ENCODE measurements around the gene KLHL35. TPM values are rescaled to one million over a fixed set of nuclear protein-coding genes. Genes with fewer than 3 reads are reported as not detected.
A peak's percentile ranks its signal among the peaks of the same experiment; 100 is the strongest.
"Not testable (repeated sequence)": the region's sequence is repeated elsewhere in the genome, so short reads cannot be mapped to it uniquely, and the experiment has no call there.

KLHL35 gene
- polyA plus RNA-seq, 4 donors = 0.48 to 1.6 (median 0.82) TPM

DNA sequence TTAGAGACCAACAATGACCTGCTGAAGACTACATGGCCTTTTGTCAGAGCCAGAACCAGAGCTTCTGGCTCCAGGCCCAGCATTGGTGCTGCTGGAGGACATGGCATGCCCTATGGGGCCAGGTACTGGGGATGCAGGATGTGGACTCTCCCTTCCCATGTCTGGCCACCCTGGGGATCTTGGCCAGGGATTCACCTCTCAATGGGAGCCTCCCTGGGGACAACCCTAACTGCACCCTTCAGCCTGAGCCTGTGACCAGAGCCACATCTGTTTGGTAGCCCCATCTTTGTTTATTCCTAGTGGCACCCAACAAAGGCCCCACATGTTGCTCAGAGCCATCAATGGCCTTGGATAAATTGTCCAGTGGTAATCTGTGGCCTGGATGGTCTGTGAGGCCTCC is 5.8 kb downstream of the KLHL35 start:
- DNase-seq (ENCODE audit: low read depth in 4 of 4, low spot score in 2 of 4) = no peak

DNA sequence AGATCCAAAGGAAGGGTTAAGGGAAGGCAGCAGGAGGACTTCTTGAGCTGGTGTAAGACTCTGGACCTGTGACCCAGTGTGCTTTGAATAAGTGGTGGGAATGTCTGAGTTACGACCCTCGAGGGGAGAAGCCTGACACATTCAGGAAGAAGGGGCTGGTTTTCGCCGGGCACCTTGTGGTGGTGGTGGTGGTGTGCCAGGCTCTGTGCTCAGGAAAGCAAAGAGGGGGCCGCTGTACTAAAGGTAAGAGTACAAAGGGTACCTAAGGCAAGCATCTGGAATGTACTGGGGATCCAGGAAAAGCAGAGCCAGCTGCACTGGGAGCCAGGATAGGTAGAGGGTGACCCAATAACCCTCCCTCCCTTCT is 6.3 kb downstream of the KLHL35 start:
- no peak for DNase-seq (ENCODE audit: low read depth in 4 of 4, low spot score in 2 of 4)

DNA sequence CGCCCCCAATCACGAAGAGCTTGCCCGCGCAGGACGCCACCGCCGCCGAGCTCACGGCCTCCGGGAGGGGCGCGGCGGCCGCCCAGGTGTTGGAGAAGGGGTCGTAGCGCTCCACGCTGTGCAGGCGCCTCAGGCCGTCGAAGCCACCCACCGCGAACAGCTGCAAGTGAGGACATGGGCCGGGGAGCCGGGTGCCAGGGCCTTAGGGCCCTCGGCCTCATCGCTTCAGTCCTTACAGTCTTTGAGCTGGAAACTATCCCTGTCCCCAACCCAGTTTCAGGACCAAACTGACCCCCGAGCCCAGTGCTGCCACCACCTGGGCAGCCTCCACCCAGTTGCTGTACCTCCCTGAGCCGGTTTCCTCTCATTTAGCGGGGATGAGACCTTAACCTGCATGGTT is 7.6 kb downstream of the KLHL35 start:
- DNase-seq (ENCODE audit: low read depth in 4 of 4, low spot score in 2 of 4) = no peak

DNA sequence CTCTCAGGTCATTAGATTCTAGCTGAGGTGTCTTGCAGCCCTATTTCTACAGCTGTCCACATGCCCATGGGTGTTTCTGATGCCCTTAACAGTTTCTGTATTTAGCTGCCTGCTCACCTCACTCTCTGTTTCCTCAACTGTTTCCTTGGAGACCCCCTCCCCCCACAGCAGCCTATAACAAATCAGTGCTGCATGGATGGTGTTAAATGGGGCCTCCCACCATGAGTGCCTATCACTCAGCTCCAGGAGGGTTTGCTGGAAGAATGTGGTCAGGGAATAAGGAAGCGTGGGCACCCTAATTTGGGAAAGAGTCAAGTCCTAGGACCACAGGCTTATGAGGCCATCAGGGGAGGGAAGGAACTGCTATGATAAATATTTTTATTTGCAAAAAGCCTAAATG is 8.6 kb downstream of the KLHL35 start:
- no peak for DNase-seq (ENCODE audit: low read depth in 4 of 4, low spot score in 2 of 4)

DNA sequence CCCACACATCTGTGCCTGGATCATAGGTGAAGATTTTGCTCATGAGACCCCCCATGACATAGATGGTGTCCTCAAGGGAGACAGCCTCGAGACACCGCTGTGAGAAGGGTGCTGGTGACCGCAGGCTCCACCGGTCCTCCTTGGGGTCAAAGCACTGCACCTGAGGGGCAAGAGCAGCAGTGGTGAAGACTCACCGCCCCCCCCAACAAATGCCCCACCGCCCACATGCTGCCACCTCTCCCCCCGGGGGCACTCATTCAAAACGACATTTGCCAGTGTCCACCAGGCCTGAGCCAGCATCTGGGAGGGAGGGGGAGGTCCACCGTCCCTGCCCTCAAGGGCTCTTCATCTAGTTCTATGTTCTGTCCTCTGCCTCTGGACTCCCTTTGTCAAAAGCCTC is 9.3 kb downstream of the KLHL35 start:
- no peak for DNase-seq (ENCODE audit: low read depth in 4 of 4, low spot score in 2 of 4)

DNA sequence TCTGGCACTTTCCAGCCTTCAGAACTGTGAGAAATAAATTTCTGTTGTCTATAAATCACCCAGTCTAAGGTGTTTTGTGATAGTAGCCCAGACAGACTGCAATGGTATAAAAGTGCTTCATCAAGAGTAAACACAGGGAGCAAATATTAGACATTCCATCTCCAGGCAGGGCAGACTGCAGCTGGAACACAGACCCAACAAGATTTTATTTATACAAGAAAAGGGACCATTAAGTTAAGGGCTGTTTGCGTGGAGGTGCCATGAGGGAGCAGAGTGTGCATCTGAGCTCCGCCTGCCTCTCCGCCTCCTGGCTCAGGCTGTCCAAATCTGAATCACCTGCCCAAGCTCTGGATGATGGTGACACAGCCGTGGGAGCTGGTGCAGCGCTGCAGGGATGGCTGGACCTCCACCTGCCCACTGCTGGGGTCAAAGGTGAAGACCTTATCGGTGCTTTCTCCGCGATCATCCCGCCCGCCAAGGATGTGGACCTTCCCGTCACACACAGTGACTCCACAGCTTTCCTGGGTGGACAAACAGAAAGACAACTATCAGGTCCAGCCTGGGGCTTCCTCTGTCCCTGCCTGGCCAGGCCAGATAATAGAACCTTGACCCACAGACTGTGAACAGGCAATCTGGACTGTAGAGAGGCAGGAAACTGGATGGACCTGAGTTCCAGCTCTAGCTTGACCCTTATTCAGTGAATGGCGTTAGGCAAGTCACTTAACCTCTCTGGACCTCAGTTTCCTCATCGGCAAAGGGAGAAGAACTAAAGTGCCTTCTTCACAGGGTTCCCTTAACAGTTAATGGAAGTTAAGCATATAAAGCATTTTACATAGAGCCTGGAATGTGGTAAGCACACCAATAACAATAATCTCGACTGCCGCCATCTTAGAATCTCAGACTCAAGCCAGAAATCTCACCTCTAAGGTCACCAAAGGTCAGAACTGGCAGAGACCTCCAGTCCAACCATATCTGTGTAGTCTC is 10.5 kb downstream of the KLHL35 start:
- DNase-seq (ENCODE audit: low read depth in 4 of 4, low spot score in 2 of 4) = no peak

DNA sequence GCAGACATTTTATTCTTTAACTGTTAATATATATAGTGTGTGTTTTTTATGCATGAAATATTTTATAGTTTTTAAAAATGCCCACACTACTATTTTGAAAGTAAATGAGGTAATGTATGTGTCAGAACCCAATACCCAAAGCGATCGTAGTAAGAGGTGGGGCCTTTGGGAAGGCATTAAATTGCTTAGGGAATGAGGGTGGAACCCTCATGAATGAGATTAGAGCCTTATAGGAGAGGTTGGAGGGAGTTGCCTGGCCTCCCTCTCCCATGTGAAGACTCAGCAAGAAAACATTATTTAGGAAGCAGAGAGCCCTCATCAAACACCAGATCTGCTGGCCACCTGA is 11.1 kb downstream of the KLHL35 start:
- DNase-seq (ENCODE audit: low read depth in 4 of 4, low spot score in 2 of 4) = no peak

DNA sequence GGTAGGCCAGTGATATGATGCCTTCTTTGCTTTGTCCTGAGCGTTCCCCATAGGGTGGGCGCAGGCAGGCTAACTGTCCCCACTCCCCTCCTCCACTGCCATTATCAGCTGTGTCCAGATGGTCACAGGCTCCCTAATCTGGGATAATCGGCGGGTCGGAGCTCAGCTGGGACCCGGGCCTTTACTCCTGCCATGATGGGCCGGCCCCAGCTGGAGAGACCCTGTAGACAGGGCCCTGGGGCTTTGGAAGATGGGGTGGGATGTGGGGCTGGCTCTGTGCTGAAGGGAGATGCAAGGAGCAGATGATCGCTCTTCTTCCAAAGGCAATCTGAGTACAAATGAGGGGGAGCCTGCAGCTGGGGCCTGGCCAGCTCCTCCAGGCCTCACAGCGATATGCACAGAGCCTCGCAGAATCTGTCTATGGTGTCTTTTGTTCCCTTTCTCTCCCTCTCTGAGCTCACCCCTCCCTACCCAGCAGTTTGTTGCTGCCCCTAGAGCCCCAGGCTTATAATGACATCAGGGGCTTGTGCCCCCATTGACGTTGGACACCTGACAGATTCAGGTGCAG is 11.9 kb downstream of the KLHL35 start:
- no peak for DNase-seq (ENCODE audit: low read depth in 4 of 4, low spot score in 2 of 4)

DNA sequence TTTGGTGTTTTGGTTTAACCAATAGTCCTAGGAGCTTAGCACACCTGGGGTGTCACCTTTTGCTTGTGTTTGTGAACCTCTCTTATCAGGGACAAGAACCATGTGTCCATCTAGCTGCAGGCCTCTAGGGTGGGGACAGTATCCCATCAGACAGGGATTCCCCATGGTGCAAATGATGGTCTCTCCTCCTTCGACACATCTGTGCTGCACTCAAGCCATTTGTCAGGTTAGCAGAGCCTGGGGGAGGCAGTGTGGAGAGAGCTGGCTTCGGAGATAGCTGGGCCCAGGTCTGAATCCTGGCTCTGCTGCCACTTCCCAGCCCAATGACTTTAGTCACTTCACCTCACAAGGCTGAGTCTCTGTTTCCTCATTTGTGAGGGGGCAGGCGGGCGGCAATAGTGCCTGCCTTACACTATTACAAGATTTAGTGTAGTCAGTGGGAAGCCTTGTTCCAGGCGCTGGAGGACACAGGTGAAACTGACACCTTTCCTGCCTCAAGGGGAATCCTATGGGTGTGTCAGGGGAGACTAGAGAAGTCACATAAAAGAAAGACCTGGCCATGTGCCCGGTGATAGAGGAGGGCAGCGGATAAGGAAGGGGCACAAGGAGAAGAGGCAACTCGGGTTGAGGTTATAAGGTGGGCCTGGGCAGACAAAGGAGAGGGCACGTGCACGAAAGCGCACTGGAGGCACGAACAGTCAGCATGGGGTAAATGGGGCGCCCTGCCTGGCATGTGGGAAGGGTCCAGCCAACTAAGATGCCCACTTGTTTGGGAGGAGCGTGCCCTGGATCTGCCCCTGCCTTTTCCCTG is 12.6 kb downstream of the KLHL35 start:
- DNase-seq (ENCODE audit: low read depth in 4 of 4, low spot score in 2 of 4) = no peak

DNA sequence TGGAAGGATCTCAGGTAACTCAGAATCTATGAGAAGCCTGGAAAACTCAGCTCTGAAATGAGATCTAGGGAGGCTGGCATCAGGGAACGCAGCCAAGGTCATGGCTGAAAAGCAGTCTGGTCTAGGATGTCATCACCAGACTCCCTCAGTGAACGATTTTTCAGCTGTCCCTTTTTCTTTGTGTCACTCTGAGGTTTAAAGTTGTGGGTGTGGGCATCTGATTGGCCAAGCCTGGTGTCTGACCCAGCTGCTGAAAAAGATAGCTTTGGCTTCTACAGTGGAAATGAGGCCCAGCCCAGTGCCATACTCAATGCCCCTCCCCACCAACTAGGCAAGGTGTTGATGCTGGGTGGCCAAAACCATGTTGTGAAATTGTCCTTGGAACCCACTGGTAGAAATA is 19.1 kb downstream of the KLHL35 start:
- DNase-seq (ENCODE audit: low read depth in 4 of 4, low spot score in 2 of 4) = no peak

DNA sequence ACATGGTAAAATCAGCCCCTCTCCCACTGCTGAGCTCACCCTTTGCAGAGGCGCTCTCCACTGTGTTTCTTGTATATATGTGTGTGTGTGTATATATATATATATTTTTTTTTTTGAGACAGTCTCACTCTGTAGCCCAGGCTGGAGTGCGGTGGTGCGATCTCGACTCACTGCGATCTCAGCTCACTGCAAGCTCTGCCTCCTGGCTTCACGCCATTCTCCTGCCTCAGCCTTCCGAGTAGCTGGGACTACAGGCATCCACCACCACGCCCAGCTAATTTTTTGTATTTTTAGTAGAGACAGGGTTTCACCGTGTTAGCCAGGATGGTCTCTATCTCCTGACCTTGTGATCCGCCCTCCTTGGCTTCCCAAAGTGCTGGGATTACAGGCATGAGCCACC is 19.9 kb downstream of the KLHL35 start:
- not testable (repeated sequence) for DNase-seq (ENCODE audit: low read depth in 4 of 4, low spot score in 2 of 4)

DNA sequence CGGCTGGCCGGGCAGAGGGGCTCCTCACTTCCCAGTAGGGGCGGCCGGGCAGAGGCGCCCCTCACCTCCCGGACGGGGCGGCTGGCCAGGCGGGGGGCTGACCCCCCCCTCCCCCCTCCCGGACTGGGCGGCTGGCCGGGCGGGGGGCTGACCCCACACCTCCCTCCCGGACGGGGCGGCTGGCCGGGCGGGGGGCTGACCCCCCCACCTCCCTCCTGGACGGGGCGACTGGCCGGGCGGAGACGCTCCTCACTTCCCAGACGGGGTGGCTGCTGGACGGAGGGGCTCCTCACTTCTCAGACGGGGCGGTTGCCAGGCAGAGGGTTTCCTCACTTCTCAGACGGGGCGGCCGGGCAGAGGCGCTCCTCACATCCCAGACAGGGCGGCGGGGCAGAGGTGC is 23.0 kb downstream of the KLHL35 start:
- DNase-seq (ENCODE audit: low read depth in 4 of 4, low spot score in 2 of 4) = not testable (repeated sequence)

DNA sequence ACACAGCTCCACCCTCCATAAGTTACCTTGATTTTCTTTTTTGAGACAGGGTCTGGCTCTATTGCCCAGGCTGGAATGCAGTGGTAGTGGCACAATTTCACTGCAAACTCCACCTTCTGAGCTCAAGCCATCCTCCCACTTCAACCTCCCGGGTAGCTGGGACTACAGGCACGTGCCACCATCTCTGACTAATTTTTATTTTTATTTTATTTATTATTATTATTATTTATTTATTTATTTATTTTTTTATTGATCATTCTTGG is 24.1 kb downstream of the KLHL35 start:
- no peak for DNase-seq (ENCODE audit: low read depth in 4 of 4, low spot score in 2 of 4)

DNA sequence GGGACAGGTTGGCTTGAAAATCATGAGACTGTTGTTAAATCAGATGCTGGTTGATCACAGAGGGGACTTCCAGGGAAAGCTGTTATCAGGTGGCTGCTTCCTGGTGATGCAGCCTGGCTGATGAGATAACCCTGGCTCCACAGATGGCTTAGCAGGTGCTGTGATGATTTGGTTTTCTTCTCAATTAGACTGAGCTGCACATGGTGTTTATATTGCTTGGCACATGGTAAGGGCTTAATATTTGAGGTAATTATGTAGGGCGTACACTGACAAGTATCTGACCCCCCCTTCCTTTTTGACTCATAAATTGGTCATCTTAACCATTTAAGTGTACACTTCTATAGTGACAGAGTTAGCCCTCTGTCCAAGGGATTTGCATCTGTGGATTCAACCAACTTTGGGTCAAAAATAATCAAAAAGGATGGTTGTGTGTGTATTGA is 26.6 kb downstream of the KLHL35 start:
- DNase-seq (ENCODE audit: low read depth in 4 of 4, low spot score in 2 of 4) = no peak

DNA sequence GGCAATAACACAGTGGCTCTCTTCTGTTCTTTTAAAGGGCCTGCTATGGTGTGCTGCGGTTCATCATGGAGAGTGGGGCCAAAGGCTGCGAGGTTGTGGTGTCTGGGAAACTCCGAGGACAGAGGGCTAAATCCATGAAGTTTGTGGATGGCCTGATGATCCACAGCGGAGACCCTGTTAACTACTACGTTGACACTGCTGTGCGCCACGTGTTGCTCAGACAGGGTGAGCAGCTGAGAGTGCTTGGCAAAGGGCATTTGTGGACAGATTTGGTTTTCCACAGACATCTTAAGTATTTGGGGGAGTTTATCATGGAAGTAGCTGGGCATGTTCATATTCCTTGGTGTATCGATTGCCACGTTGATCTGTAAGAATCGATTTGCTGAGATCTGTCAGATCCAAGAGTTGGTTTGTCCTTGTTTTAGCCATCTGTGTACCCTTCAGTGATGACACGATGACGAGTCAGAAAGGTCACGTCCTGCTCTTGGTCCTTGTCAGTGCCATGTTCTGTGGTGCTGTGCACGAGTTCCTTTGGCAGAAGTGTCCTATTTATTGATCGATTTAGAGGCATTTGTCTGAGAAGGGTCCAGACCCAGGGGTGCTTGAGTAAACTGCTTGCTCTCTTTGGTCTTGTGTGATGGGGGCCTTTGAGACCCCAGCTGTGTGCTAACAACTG is 28.9 kb downstream of the KLHL35 start:
- no peak for DNase-seq (ENCODE audit: low read depth in 4 of 4, low spot score in 2 of 4)

DNA sequence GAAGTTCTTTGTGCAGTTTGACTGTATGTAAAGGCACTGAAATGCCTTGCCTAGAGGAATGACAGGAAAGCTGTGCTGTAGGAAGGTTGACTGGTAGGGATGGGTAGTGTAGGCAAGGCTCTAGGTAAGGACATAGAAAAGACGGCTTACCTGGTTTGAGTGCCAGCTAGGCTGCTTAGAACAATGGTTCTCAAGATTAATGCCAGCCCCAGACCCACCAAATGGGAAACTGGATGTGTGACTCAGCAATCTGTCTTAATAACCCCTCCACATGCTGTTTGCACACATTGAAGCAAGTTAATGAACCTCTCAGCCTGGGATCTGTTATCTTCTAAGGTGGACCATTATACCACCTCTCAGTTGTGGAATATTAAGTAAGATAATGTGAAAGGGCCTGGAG is 30.0 kb downstream of the KLHL35 start:
- DNase-seq (ENCODE audit: low read depth in 4 of 4, low spot score in 2 of 4) = no peak

DNA sequence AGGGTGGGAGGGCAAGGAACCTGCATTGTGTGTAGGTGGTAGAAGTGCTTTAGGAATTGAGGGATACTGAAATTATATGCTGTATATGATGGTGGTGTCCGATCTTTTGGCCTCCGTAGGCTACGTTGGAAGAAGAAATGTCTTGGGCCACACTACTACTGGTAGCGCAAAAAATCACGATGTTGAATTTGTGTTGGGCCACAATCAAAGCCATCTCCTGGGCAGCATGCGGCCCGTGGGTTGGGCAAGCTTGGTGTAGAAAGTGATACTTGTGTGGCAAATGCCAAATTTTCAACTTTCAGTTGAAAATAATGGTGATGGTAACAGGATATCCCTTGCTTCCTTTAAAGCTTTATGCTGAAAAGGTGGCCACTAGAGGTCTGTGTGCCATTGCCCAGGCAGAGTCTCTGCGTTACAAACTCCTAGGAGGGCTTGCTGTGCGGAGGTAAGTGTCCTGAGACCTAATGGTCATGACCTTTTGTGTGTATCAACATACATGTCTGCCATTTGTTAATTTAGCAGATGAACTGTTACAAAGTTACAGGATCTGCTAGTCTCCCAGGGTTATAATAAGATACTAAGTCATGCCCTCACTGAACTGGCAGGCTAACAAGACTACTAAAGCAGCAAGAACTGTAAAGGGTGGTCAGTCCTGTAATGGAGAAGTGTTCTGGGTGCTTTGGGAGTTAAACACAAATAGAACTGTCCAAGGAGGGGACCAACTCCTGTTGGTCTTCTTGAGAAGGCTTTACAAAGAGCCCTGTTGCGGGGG is 30.8 kb downstream of the KLHL35 start:
- no peak for DNase-seq (ENCODE audit: low read depth in 4 of 4, low spot score in 2 of 4)

DNA sequence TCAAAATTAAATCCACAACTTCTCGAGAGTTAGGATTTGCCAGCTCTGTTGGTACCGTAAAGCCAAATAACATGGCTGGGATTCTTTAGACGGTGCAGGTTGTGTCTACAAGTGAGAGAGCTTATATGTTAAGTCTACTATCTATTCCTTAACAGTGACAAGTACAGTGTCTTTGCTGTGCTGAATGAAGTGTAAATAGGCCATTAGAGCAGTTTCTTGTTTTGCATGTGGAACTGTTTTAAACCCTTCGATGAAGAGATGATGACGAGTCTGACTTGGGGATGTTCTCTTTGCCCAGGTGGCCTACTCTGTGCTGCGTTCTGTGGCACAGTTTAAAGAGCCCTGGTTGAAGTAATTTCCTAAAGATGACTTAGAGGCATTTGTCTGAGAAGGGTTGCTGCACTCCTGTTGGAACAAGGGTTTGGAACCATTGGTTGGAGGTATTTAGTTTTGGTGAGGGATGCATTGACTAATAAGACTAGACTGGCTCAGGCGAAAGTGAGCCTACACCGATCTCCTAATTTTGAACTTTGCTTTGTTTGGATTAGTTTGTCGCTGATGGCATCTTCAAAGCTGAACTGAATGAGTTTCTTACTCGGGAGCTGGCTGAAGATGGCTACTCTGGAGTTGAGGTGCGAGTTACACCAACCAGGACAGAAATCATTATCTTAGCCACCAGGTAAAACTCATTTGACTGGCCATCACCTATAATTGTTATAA is 32.7 kb downstream of the KLHL35 start:
- DNase-seq (ENCODE audit: low read depth in 4 of 4, low spot score in 2 of 4) = peak in 1 of 4 donors; percentile 34

DNA sequence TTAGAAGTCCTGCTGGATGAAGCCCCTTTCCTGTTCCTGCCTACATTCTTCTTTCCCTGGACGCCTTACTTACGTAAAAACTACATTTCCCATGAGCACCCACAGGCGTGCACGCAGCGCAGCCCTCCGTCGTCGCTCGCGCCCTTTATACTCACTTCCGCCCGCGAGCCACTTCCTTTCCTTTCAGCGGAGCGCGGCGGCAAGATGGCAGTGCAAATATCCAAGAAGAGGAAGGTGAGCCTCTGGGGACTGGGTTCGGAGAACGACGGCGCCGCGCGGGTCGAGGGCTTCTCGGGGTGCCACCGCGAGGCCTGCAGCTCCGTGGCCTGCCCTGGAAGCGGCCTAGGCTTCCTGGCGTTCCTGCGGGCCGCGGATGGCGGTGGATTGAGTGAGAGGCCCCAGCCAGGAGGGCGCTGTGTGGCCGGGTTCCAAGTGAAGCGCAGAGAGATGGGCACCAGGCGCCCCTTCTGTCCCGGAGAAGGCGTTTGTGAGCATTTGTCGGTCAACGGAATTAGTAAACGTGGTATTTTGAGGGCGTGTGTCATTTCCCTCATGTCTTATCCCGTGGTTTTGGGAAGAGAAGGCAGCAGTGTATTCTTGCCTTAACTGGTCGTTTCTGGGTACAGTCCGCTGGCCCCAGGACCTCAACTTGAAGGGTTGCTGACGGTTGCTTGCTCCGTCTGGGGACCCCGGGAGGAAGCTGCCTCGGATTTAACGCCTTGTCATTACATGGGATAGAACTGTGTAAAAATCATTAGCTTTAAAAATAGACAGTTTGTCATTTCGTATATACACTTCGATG is 33.5 kb downstream of the KLHL35 start, which contains the start of gene RPS3:
RPS3 (plus strand) TSS at position 175 of the 802 bp plus-strand sequence; CDS start at position 205, 30 bp downstream.
- peak; percentile 77 to 91 (median 83) for DNase-seq (ENCODE audit: low read depth in 4 of 4, low spot score in 2 of 4)
